Subcutaneous abdominal adipose tissue (tissue), 5 donors: ENCODE results near the gene MORN4.

Experiments
- H3K27ac ChIP-seq: one replicate; pipeline ENCODE4 v1.7.0; 2013; ENCODE audit warnings: low read depth, mild to moderate bottlenecking, inconsistent platforms, low read length, moderate library complexity
- H3K27me3 ChIP-seq, 5 donors: one replicate each; pipeline ENCODE4 v1.7.0; 2013; ENCODE audit warnings: low read length in 5 of 5, inconsistent platforms in 1 of 5; ENCODE audit not compliant: control insufficient read depth in 5 of 5, insufficient read depth in 4 of 5
- H3K36me3 ChIP-seq, 5 donors: one replicate each; pipeline ENCODE4 v1.7.0; 2013; ENCODE audit warnings: low read length in 5 of 5; ENCODE audit not compliant: control insufficient read depth in 5 of 5, insufficient read depth in 5 of 5
- H3K4me1 ChIP-seq, 5 donors: one replicate each; pipeline ENCODE4 v1.7.0; 2013; ENCODE audit warnings: low read length in 5 of 5, mild to moderate bottlenecking in 3 of 5, moderate library complexity in 1 of 5; ENCODE audit not compliant: control insufficient read depth in 5 of 5, insufficient read depth in 5 of 5
- H3K4me3 ChIP-seq, 5 donors: one replicate each; pipeline ENCODE4 v1.7.0; 2013; ENCODE audit warnings: low read length in 5 of 5, low read depth in 1 of 5
- H3K9ac ChIP-seq, 5 donors: one replicate each; pipeline ENCODE4 v1.7.0; 2013; ENCODE audit warnings: low read length in 5 of 5, mild to moderate bottlenecking in 4 of 5, moderate library complexity in 3 of 5
- H3K9me3 ChIP-seq, 5 donors: one replicate each; pipeline ENCODE4 v1.7.0; 2013; ENCODE audit warnings: low read length in 5 of 5; ENCODE audit not compliant: control insufficient read depth in 5 of 5
- donor health status: healthy.
- donor health status: healthy.
- donor health status: healthy.
- donor health status: healthy.
- donor health status: healthy.

Gene MORN4

GRCh38 chr10:97566336-97566996 lies 66.8 kb downstream of the MORN4 start:
- Histone ChIP-seq H3K27ac (no peak overlapping the region), H3K4me1 (peaks cover 0 to 6% (median 2%) of the 10 kb centered on the region in 5 donors), H3K27me3 (no peaks in the 10 kb centered on the region), H3K36me3 (peaks cover 3 to 35% (median 32%) of the 10 kb centered on the region in 5 donors), H3K9me3 (no peaks in the 10 kb centered on the region), H3K9ac (no peak overlapping the region), H3K4me3 (no peak overlapping the region)

DNA sequence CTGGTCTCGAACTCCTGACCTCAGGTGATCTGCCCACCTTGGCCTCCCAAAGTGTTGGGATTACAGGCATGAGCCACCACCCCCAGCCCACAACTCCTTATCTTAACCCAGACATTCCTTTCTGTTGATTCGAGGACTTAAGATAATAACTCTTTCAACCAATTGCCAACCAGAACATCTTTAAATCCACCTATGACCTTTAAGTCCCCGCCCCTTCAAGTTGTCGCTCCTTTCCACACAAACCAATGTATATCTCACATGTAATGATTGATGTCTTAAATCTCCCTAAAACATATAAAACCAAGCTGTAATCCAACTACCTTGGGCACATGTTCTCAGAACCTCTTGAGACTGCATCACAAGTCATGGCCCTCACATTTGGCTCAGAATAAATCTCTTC lies 68.5 kb downstream of the MORN4 start:
- Histone ChIP-seq H3K9ac (no peak overlapping the region), H3K27me3 (no peaks in the 10 kb centered on the region), H3K36me3 (peaks cover 3 to 18% (median 16%) of the 10 kb centered on the region in 5 donors), H3K4me1 (peaks cover 0 to 6% (median 2%) of the 10 kb centered on the region in 5 donors), H3K9me3 (no peaks in the 10 kb centered on the region), H3K4me3 (no peak overlapping the region), H3K27ac (no peak overlapping the region)
